Activated T-helper 1 cell treated with anti-CD3 and anti-CD28 coated beads, Interleukin-12 subunit alpha, Interleukin-12 subunit beta, Interleukin-2, Interleukin-4 antibody, amounts not matched to agents 30 ng/mL and 10 ng/mL and 1 ng/mL, durations not matched to agents 14 hours and 24 hours and 36 hours (primary cell): ENCODE measurements around the gene ZBTB20. TPM values are rescaled to one million over a fixed set of nuclear protein-coding genes. Genes with fewer than 3 reads are reported as not detected.

Source experiments
- DNase-seq: peaks from one replicate; pipeline ENCODE4 v3.0.0; 2021; ENCODE audit warnings: low spot score
- H3K27ac Mint-ChIP-seq: one replicate; pipeline ENCODE4 v1.8.0; 2021; ENCODE audit warnings: mild to moderate bottlenecking, mixed read lengths
- H3K27me3 Mint-ChIP-seq: one replicate; pipeline ENCODE4 v1.8.0; 2022; ENCODE audit warnings: mild to moderate bottlenecking, moderate library complexity, mixed read lengths; ENCODE audit not compliant: insufficient read depth
- H3K36me3 Mint-ChIP-seq: one replicate; pipeline ENCODE4 v1.8.0; 2021; ENCODE audit warnings: low read depth, mixed read lengths
- H3K4me1 Mint-ChIP-seq: one replicate; pipeline ENCODE4 v1.8.0; 2021; ENCODE audit warnings: low read depth, mixed read lengths
- H3K4me3 Mint-ChIP-seq: one replicate; pipeline ENCODE4 v1.8.0; 2021; ENCODE audit warnings: mild to moderate bottlenecking, moderate library complexity, mixed read lengths
- H3K9me3 Mint-ChIP-seq: one replicate; pipeline ENCODE4 v1.8.0; 2021; ENCODE audit warnings: mixed read lengths
- intact Hi-C: fragments of 100-400 bp; cut with micrococcal nuclease; formaldehyde crosslinking; loops from one replicate; pipeline ENCODE4 v1.15.1; 2024
- total RNA-seq: library from RNA; stranded (reverse); gene quantifications from 2 replicates; pipeline ENCODE4 v1.2.3, GENCODE V29; 2022

Gene ZBTB20
- total RNA-seq, 1 donor from 2014 or later, result 4.1 TPM

DNA sequence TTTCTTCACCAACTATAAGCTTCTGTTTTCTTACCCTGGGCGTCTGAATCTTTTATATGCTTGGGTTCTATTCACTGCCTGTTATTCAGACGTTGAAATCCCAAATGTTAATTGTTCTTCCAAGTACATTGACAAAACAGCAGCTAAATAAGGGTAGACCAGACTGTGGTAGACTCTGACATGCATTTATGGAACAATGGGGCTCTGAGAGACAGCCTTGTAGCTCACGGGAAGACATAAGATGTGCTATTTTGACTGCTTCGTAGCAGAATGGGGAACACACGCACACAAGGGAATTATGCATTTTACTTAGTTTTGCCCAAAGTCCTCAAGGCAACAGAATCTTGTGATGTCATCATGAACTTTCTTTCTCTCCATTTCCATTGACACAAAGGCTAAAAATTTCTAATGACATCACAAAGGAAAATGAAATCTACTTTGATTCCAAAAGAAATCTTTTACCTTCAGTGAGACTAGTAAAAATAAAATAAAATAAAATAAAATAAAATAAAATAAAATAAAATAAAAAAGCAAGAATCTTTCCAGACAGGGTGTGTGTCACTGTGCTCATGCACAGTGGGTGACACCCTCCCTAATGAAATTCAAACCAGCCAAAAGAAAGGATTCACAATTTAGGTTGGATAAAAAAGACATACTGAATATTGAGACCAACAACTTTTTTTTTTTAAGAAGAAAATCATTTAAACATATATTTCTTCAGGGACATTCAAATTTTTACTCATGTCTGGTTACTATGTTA lies 346.6 kb downstream of the ZBTB20 start:
- Mint-ChIP-seq H3K4me1 (no peaks in the 10 kb centered on the region), H3K4me3 (no peak overlapping the region), H3K9me3 (no peaks in the 10 kb centered on the region), H3K27ac (no peak overlapping the region), H3K36me3 (no peaks in the 10 kb centered on the region), H3K27me3 (no peaks in the 10 kb centered on the region)
- DNase-seq, result no peak
- intact Hi-C loops, result no loop called here

- Mint-ChIP-seq H3K27me3 (no peaks in the 10 kb centered on the region), H3K4me1 (no peaks in the 10 kb centered on the region), H3K27ac (no peak overlapping the region), H3K4me3 (no peak overlapping the region), H3K36me3 (no peaks in the 10 kb centered on the region), H3K9me3 (no peaks in the 10 kb centered on the region)
- intact Hi-C loops, result no loop called here
- no peak for DNase-seq
Observed at GRCh38 chr3:114799816-114800215, 347.3 kb downstream of the ZBTB20 start.

DNA sequence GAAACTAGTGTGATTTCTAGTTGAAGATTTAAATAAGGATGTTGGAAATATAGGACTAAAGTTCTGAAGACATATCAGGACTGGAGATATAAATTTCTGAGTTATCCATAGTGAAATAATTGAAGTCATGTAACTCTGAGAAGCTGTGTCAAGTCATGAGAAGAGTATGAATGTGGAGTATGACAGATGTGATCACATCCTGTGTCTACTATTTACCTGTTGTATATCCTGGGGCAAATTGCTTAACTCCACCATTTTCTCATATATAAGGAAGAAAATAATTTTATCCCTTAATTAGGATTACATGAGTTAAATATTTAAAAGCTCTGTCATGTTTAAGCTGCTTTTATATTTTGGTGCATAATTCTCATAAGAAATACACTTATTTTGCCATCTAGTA lies 350.3 kb downstream of the ZBTB20 start:
- no peak for DNase-seq
- H3K4me1 Mint-ChIP-seq, result no peaks in the 10 kb centered on the region
- H3K27me3 Mint-ChIP-seq, result no peaks in the 10 kb centered on the region
- H3K4me3 Mint-ChIP-seq, result no peak overlapping the region
- H3K9me3 Mint-ChIP-seq, result no peaks in the 10 kb centered on the region
- H3K27ac Mint-ChIP-seq, result no peak overlapping the region
- no peaks in the 10 kb centered on the region for H3K36me3 Mint-ChIP-seq
- intact Hi-C loops, result no loop called here

DNA sequence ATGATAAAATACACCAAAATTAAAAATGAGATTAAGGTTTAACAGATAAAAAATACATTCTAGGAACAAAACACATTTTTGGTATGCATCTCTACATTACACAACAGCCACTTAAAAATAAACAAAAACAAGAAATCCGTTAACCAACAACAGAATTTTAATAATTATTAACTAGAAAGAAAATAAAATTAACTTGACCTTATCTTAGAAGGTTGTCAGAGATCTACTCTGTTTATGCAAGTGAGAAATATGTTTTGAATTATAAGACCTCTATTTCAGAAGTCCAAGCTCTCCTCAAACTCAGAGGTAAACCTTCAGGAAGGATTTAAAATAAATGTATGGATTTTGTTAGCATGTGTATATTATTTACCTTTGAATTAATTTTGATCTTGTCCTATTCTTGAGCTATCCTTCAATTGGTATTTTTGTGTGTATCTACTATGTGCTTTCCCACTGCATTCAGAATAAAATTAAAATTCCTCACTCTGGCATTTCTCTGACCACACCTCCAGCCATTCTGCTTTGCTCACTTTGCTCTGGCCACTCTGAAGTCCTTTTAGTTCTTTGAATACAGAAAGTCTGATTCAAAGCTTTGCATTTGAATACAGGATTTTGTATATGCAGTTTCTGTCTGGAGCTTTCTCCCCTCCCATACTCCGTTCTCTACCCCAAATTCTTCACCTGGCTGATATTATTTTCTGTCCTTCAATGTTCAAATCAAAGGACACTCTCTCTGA lies 352.0 kb downstream of the ZBTB20 start:
- Mint-ChIP-seq H3K4me1 (no peaks in the 10 kb centered on the region), H3K27me3 (no peaks in the 10 kb centered on the region), H3K36me3 (no peaks in the 10 kb centered on the region), H3K9me3 (no peaks in the 10 kb centered on the region), H3K27ac (no peak overlapping the region), H3K4me3 (no peak overlapping the region)
- intact Hi-C loops, result no loop called here
- DNase-seq, result no peak

DNA sequence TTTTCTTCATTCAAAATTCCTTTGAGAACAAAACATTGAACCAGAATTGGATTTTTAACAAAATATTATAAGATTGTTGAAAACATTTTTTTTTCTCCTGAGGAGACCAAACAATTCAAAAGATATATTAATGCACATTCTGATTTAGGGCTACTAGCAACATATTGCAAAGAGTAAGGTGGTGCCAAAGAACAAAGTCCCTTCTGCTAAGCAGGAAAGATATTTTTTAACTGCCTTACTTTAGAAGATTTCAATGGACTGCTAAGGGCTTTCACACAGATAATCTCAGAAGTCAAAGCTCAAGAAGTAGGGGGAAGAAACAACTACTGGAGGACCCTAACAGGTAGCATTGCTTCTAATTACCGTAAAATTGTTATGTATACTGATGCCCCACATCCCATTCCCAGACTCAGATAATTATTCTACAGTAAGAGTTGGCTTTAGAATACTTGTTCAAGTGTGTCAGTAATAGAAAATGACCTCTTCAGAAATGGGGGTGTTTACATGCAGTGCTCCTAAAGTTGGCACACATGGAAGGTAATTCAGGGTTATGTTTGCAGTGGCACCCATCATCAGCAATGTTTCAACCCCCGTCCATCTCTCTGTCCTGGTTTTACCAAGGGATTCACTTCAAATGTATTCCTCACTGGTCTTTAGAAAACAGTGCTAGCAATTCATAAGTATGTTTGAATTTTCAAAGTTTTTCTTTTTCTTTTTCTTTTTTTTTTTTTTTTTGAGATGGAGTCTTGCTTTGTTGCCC lies 354.7 kb downstream of the ZBTB20 start:
- H3K4me3 Mint-ChIP-seq, result no peak overlapping the region
- intact Hi-C loops, result no loop called here
- no peaks in the 10 kb centered on the region for H3K27me3 Mint-ChIP-seq
- no peaks in the 10 kb centered on the region for H3K36me3 Mint-ChIP-seq
- H3K27ac Mint-ChIP-seq, result no peak overlapping the region
- no peaks in the 10 kb centered on the region for H3K4me1 Mint-ChIP-seq
- DNase-seq, result no peak
- no peaks in the 10 kb centered on the region for H3K9me3 Mint-ChIP-seq

GRCh38 chr3:114790752-114791151 lies 356.3 kb downstream of the ZBTB20 start:
- no peaks in the 10 kb centered on the region for H3K36me3 Mint-ChIP-seq
- no peak overlapping the region for H3K27ac Mint-ChIP-seq
- no peak overlapping the region for H3K4me3 Mint-ChIP-seq
- intact Hi-C loops, result no loop called here
- no peak for DNase-seq
- H3K9me3 Mint-ChIP-seq, result no peaks in the 10 kb centered on the region
- no peaks in the 10 kb centered on the region for H3K27me3 Mint-ChIP-seq
- no peaks in the 10 kb centered on the region for H3K4me1 Mint-ChIP-seq

GRCh38 chr3:114789803-114790202 lies 357.3 kb downstream of the ZBTB20 start:
- no peak for DNase-seq
- Mint-ChIP-seq H3K4me1 (no peaks in the 10 kb centered on the region), H3K27me3 (peaks cover 1% of the 10 kb centered on the region), H3K9me3 (no peaks in the 10 kb centered on the region), H3K27ac (no peak overlapping the region), H3K36me3 (no peaks in the 10 kb centered on the region), H3K4me3 (no peak overlapping the region)
- intact Hi-C loops, result no loop called here

DNA sequence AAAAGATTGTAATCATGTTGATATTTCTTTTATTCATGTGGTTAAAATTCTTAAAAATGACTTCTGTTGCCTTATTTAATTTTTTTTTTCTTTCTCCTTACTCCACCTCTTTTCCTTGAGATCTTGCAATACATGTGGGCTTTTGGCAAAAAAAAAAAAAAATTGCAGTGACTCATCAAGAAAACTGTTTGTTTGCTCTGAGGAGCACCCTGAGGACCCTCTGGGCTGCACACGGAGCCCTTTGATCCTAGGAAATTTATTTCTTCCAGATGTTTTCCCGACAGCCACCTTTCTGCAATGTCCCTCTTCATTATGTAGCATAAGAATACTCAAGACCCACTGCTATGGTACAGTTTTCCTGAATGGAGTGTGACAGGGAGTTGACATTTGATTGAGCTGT lies 371.7 kb downstream of the ZBTB20 start:
- Mint-ChIP-seq H3K27ac (no peak overlapping the region), H3K36me3 (no peaks in the 10 kb centered on the region), H3K9me3 (peaks cover 23% of the 10 kb centered on the region), H3K4me3 (no peak overlapping the region), H3K27me3 (no peaks in the 10 kb centered on the region), H3K4me1 (no peaks in the 10 kb centered on the region)
- intact Hi-C loops, result no loop called here
- DNase-seq, result no peak

GRCh38 chr3:114770874-114771273 lies 376.2 kb downstream of the ZBTB20 start:
- H3K4me3 Mint-ChIP-seq, result no peak overlapping the region
- no peak for DNase-seq
- no peaks in the 10 kb centered on the region for H3K27me3 Mint-ChIP-seq
- peaks cover 18% of the 10 kb centered on the region for H3K9me3 Mint-ChIP-seq
- intact Hi-C loops, result no loop called here
- no peaks in the 10 kb centered on the region for H3K36me3 Mint-ChIP-seq
- H3K4me1 Mint-ChIP-seq, result no peaks in the 10 kb centered on the region
- no peak overlapping the region for H3K27ac Mint-ChIP-seq

DNA sequence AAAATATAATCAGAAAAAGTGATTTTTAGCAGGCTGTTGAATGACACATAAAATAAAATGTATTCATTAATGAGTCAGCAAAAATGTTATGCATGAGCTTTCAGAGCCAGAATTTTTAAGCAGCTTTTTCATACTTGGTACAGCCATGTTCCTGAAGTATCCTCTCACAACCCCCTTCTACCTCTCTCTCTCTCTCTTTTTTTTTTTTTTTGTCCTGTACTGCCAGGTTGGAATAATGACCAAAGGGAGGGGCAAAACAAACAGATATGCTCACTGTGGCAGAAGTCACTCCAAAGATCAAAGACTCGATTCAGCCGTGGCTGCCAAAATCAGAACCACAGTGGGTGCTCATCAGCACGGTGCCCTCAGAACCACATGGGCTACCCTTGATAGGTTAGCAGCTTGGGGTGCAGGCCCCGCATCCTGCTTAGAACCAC lies 383.0 kb downstream of the ZBTB20 start:
- Mint-ChIP-seq H3K27me3 (no peaks in the 10 kb centered on the region), H3K4me3 (no peak overlapping the region), H3K9me3 (no peaks in the 10 kb centered on the region), H3K27ac (no peak overlapping the region), H3K4me1 (no peaks in the 10 kb centered on the region), H3K36me3 (no peaks in the 10 kb centered on the region)
- intact Hi-C loops, result no loop called here
- DNase-seq, result no peak

GRCh38 chr3:114762144-114762543 lies 384.9 kb downstream of the ZBTB20 start:
- no peaks in the 10 kb centered on the region for H3K9me3 Mint-ChIP-seq
- no peak overlapping the region for H3K4me3 Mint-ChIP-seq
- no peak overlapping the region for H3K27ac Mint-ChIP-seq
- H3K27me3 Mint-ChIP-seq, result no peaks in the 10 kb centered on the region
- H3K36me3 Mint-ChIP-seq, result no peaks in the 10 kb centered on the region
- no peak for DNase-seq
- intact Hi-C loops, result no loop called here
- H3K4me1 Mint-ChIP-seq, result no peaks in the 10 kb centered on the region

DNA sequence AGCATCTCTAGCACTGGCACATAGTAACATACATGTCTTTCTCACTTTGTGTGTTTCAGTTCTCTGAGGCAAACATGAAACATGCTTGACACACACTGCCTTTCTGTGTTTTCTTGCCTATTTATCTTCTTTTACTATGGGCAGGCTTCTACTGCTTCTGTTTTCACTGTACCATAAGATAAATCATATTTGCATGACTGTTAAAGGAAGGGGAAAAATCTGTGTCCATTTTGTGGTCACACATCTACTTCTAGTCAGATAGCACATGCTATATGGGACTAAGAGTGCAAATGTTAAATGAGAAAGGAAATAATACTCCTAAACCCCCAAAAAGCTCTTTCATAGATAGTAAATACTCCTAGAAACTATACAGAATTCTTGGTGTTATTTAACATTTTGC lies 386.4 kb downstream of the ZBTB20 start:
- Mint-ChIP-seq H3K27ac (no peak overlapping the region), H3K4me3 (no peak overlapping the region), H3K27me3 (no peaks in the 10 kb centered on the region), H3K9me3 (no peaks in the 10 kb centered on the region), H3K4me1 (no peaks in the 10 kb centered on the region), H3K36me3 (no peaks in the 10 kb centered on the region)
- intact Hi-C loops, result no loop called here
- no peak for DNase-seq
